Cardiac muscle cell (in vitro differentiated cells and primary cell): ENCODE results near the gene MEGF11. TPM values are rescaled to one million over a fixed set of nuclear protein-coding genes. Genes with fewer than 3 reads are reported as not detected.

ENCODE experiments used
- DNase-seq, 2 donors: peaks; one replicate each; pipeline versions ENCODE4 v3.0.0 to v3.0.0-alpha.2; 2010 to 2017; ENCODE audit warnings: low read depth in 1 of 2, low spot score in 1 of 2
- H3K27ac ChIP-seq: fragments of 200-600 bp; sonication (generic); 2 replicates; pipeline ENCODE4 v1.5.1; 2016
- H3K27me3 ChIP-seq: fragments of 200-600 bp; sonication (generic); 2 replicates; pipeline ENCODE4 v1.6.0; 2016; ENCODE audit warnings: control low read depth
- H3K36me3 ChIP-seq: fragments of 200-600 bp; sonication (generic); 2 replicates; pipeline ENCODE4 v1.5.1; 2016; ENCODE audit warnings: control low read depth
- H3K4me1 ChIP-seq: fragments of 200-600 bp; sonication (generic); 2 replicates; pipeline ENCODE4 v1.8.1; 2017; ENCODE audit warnings: low read depth, mild to moderate bottlenecking, mixed run types
- H3K4me3 ChIP-seq: fragments of 200-600 bp; sonication (generic); 2 replicates; pipeline ENCODE4 v1.5.1; 2016; ENCODE audit warnings: mild to moderate bottlenecking
- H3K9me3 ChIP-seq: fragments of 200-600 bp; sonication (generic); 2 replicates; pipeline ENCODE4 v1.5.1; 2017; ENCODE audit warnings: low read depth, mild to moderate bottlenecking, control low read depth
- polyA plus RNA-seq: library from polyadenylated mRNA; unstranded; fragments of >200 nt; fragmentation: Nextera tagmentation; extraction: Ambion mirVana; gene quantifications from 2 replicates; pipeline ENCODE4 v1.2.1, GENCODE V29; 2016
- total RNA-seq: library from RNA; depleted of rRNA; stranded (reverse); fragments of >200 nt; gene quantifications from 2 replicates; pipeline ENCODE4 v1.2.3, GENCODE V29; 2016
- TF ChIP-seq, protein P1 (sequence below): IDR thresholded peaks from 2 replicates; pipeline ENCODE4 v1.5.1; 2012; ENCODE audit warnings: low read depth, mild to moderate bottlenecking, low read length

MEGF11 gene
- total and polyA plus RNA-seq, 2 experiments from 2014 or later, result 0.30 TPM; not detected in 1

DNA sequence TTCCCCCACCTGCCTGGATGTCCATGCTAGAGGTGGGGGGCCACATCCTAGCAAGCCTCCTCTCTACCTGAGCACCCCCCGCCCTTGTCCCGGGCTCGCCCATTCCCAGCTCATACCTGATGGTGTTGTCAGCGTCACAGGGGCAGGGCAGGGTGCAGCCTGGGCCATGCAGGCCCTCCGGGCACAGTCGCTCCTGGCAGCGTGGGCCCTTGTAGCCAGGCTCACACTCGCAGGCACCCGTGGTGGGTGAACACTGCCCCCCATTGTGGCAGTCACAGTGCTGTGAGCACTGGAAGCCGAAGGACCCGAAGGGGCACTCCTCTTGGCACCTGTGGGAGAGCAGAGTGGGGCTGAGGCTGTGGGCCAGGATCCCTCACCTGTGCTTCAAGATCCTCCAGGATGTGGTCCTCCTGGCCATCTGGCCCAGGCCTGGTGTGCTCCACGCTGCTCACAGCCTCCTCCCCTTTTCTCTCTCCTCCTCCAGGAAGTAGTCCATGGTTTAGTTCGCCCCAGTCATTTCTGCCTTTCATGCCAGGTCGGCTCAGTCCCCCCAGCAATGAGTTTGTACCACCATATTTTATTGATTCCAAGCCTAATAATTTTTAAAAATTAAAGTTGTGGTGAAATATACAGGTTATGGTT, 288.6 kb downstream of the MEGF11 start:
- DNase-seq, result no peak
- TF ChIP-seq, protein P1, sequence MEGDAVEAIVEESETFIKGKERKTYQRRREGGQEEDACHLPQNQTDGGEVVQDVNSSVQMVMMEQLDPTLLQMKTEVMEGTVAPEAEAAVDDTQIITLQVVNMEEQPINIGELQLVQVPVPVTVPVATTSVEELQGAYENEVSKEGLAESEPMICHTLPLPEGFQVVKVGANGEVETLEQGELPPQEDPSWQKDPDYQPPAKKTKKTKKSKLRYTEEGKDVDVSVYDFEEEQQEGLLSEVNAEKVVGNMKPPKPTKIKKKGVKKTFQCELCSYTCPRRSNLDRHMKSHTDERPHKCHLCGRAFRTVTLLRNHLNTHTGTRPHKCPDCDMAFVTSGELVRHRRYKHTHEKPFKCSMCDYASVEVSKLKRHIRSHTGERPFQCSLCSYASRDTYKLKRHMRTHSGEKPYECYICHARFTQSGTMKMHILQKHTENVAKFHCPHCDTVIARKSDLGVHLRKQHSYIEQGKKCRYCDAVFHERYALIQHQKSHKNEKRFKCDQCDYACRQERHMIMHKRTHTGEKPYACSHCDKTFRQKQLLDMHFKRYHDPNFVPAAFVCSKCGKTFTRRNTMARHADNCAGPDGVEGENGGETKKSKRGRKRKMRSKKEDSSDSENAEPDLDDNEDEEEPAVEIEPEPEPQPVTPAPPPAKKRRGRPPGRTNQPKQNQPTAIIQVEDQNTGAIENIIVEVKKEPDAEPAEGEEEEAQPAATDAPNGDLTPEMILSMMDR, result no peak
- H3K27ac ChIP-seq, result no peak overlapping the region
- H3K36me3 ChIP-seq, result no peaks in the 10 kb centered on the region
- no peaks in the 10 kb centered on the region for H3K4me1 ChIP-seq
- no peak overlapping the region for H3K4me3 ChIP-seq
- no peaks in the 10 kb centered on the region for H3K9me3 ChIP-seq
- H3K27me3 ChIP-seq, result peaks cover 4% of the 10 kb centered on the region

DNA sequence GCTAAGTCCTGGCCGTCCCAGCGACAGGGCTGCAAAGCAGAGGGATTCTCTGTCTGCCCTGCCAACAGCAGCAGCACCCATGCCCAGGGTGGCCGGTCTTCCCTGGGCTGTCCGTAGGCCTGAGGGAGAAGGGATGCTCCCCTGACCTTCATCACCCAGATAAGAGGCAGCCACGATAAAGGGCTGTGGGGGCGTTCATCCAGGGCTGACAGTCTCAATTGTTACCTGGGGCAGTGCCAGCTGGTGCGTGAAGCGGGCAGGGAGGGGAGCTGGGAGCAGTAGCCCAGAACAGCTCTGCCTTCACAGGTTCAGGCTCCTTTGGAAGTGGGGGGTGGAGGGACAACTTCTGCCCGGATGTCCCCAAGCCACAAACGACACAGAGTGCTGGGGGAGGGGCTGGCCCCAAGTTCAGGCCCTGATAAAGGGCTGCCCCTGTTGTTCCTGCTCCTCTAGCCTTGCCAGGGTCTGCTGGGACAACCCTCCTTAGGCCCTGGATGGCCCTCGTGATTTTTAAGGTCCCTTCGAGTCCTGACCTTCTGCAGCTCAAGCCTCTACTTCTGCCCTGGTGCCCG, 289.6 kb downstream of the MEGF11 start:
- TF ChIP-seq, protein P1, result no peak
- no peaks in the 10 kb centered on the region for H3K36me3 ChIP-seq
- no peak for DNase-seq
- no peaks in the 10 kb centered on the region for H3K4me1 ChIP-seq
- H3K27ac ChIP-seq, result no peak overlapping the region
- H3K9me3 ChIP-seq, result no peaks in the 10 kb centered on the region
- peaks cover 4% of the 10 kb centered on the region for H3K27me3 ChIP-seq
- no peak overlapping the region for H3K4me3 ChIP-seq

DNA sequence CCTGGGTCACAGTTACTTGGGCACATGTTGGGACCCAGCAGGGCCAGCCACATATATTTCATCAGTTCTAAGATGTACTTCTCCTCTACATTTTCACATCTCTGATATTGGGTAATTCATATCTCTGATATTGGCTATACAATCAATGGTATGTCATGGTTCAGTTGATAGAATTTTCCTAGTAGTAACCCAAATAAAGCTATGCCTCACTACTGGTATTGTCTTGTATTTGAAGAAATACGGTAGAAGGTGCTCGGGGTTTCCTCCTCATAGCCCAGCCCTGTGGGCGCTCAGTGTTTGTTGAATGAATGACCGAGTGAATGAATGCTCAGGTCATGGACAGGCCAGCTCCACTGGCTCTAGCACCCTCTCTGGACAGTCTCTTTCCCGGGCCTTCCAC, 290.2 kb downstream of the MEGF11 start:
- no peak for DNase-seq
- Histone ChIP-seq H3K36me3 (no peaks in the 10 kb centered on the region), H3K27me3 (peaks cover 4% of the 10 kb centered on the region), H3K27ac (no peak overlapping the region), H3K9me3 (no peaks in the 10 kb centered on the region), H3K4me1 (no peaks in the 10 kb centered on the region), H3K4me3 (no peak overlapping the region)
- TF ChIP-seq, protein P1, result no peak

DNA sequence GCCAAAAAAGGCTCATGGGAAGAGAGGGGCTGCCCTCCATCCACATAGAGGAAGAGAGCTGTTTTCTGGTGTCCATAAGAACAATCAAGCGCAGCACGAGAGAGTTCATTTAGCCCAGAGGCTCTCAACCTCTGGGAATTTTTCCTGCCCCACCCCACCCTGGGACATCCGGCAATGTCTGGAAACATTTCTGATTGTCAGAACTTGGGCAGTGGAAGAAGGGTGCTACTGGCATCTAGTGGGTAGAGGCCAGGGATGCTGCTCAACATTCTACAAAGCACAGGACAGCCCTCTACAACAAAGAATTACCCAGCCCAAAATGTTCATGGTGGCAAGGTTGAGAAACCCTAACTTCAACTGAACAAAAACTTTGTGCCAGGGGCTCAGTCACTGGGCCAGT, 291.4 kb downstream of the MEGF11 start:
- no peak overlapping the region for H3K4me3 ChIP-seq
- no peaks in the 10 kb centered on the region for H3K9me3 ChIP-seq
- no peaks in the 10 kb centered on the region for H3K4me1 ChIP-seq
- TF ChIP-seq, protein P1, result no peak
- H3K36me3 ChIP-seq, result no peaks in the 10 kb centered on the region
- DNase-seq, result no peak
- H3K27me3 ChIP-seq, result peaks cover 4% of the 10 kb centered on the region
- no peak overlapping the region for H3K27ac ChIP-seq

DNA sequence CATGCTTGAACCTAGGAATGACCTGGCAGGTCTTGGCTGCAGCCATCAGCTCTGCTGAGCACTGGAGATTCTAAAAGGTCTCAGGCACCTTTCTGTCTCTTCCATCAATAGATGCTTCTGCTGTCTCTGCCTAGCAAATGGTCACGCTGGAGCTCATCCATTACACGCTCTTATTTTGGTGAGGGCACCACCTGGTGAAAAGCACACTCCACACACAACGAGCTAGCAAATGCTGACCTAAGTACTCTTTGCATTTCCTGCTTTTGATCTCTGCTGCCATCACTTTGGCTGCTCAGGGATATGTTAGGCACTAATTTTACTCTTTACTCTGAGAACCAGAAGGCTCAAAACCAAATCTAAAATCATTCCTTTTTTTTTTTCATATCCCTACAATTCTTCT, 293.0 kb downstream of the MEGF11 start:
- no peak overlapping the region for H3K4me3 ChIP-seq
- no peaks in the 10 kb centered on the region for H3K9me3 ChIP-seq
- no peaks in the 10 kb centered on the region for H3K4me1 ChIP-seq
- H3K36me3 ChIP-seq, result no peaks in the 10 kb centered on the region
- peaks cover 4% of the 10 kb centered on the region for H3K27me3 ChIP-seq
- TF ChIP-seq, protein P1, result no peak
- H3K27ac ChIP-seq, result no peak overlapping the region
- no peak for DNase-seq
